PFSK-1 (cell line): Measurements from ENCODE around the gene GAS7.

Source experiments
- FOXP2 ChIP-seq: optimal IDR thresholded peaks from 2 replicates; pipeline ENCODE3; 2011; ENCODE audit warnings: borderline replicate concordance, control low read depth, inconsistent platforms; ENCODE audit not compliant: insufficient read depth; ENCODE audit errors: extremely low read length, extremely low read depth
- POLR2AphosphoS5 ChIP-seq: IDR thresholded peaks from 2 replicates; pipeline ENCODE4 v1.6.1; 2012; ENCODE audit warnings: low read depth, mild to moderate bottlenecking, control low read depth, low read length, moderate library complexity
- REST ChIP-seq, 2 experiments: IDR thresholded peaks; 2 replicates each; pipeline versions ENCODE4 v1.6.1 to v1.8.0; 2011 to 2012; ENCODE audit warnings: low read depth in 2 of 2, low read length in 2 of 2, control low read depth in 1 of 2, inconsistent platforms in 1 of 2, mild to moderate bottlenecking in 1 of 2, moderate library complexity in 1 of 2; ENCODE audit not compliant: insufficient read depth in 1 of 2
- SIN3A ChIP-seq: IDR thresholded peaks from 2 replicates; pipeline ENCODE4 v1.6.1; 2012; ENCODE audit warnings: mild to moderate bottlenecking, low read length, moderate library complexity, borderline replicate concordance; ENCODE audit not compliant: insufficient read depth
- TAF1 ChIP-seq: IDR thresholded peaks from 2 replicates; pipeline ENCODE4 v1.6.1; 2012; ENCODE audit warnings: low read length, control low read depth, borderline replicate concordance; ENCODE audit not compliant: insufficient read depth

GAS7 gene

GRCh38 chr17:10003705-10004104 lies 194.7 kb downstream of the GAS7 start:
- no peak for TF ChIP-seq REST (IDR thresholded peaks at IDR 0.05; ENCODE audit: insufficient read depth in 1 of 2, low read depth in 2 of 2, low read length in 2 of 2)
- TF ChIP-seq FOXP2: no peak
- TF ChIP-seq POLR2AphosphoS5: no peak
- TF ChIP-seq SIN3A: no peak
- TF ChIP-seq TAF1: no peak

GRCh38 chr17:10001306-10001873 lies 197.0 kb downstream of the GAS7 start:
- TF ChIP-seq POLR2AphosphoS5: no peak
- no peak for TF ChIP-seq TAF1
- TF ChIP-seq SIN3A: no peak
- TF ChIP-seq REST (IDR thresholded peaks at IDR 0.05; ENCODE audit: insufficient read depth in 1 of 2, low read depth in 2 of 2, low read length in 2 of 2): no peak
- TF ChIP-seq FOXP2: no peak

GRCh38 chr17:9999919-10000695 lies 198.3 kb downstream of the GAS7 start:
- TF ChIP-seq REST (IDR thresholded peaks at IDR 0.05; ENCODE audit: insufficient read depth in 1 of 2, low read depth in 2 of 2, low read length in 2 of 2): no peak
- no peak for TF ChIP-seq FOXP2

- no peak for TF ChIP-seq POLR2AphosphoS5
Observed at GRCh38 chr17:9998060-9998459, 200.3 kb downstream of the GAS7 start.

- no peak for TF ChIP-seq SIN3A
- TF ChIP-seq FOXP2: no peak
- no peak for TF ChIP-seq TAF1
- TF ChIP-seq POLR2AphosphoS5: no peak
- no peak for TF ChIP-seq REST (IDR thresholded peaks at IDR 0.05; ENCODE audit: insufficient read depth in 1 of 2, low read depth in 2 of 2, low read length in 2 of 2)
Observed at GRCh38 chr17:9994761-9995160, 203.6 kb downstream of the GAS7 start.
